Fibroblast of lung (primary cell): ENCODE measurements around the gene RNU6-9. TPM values are rescaled to one million over a fixed set of nuclear protein-coding genes. Genes with fewer than 3 reads are reported as not detected.
"Not testable (repeated sequence)": the region's sequence is repeated elsewhere in the genome, so short reads cannot be mapped to it uniquely, and the experiment has no call there.

ENCODE experiments used
- DNase-seq, 2 donors: peaks; one replicate each; pipeline versions ENCODE4 v3.0.0 to v3.0.0-alpha.2; 2010; ENCODE audit warnings: low read depth in 2 of 2
- H2AFZ ChIP-seq: 2 replicates; pipeline ENCODE4 v1.5.1; 2012; ENCODE audit warnings: low read length, control low read depth, inconsistent platforms
- H3K27ac ChIP-seq: 2 replicates; pipeline ENCODE4 v1.5.1; 2011; ENCODE audit warnings: low read length, control low read depth; ENCODE audit not compliant: insufficient read depth
- H3K27me3 ChIP-seq: 2 replicates; pipeline ENCODE4 v1.5.1; 2011; ENCODE audit warnings: mild to moderate bottlenecking, low read length; ENCODE audit not compliant: control insufficient read depth, insufficient read depth
- H3K36me3 ChIP-seq: 2 replicates; pipeline ENCODE4 v1.5.1; 2011; ENCODE audit warnings: low read length; ENCODE audit not compliant: control insufficient read depth, insufficient read depth
- H3K4me1 ChIP-seq: 2 replicates; pipeline ENCODE4 v1.5.1; 2011; ENCODE audit warnings: low read length; ENCODE audit not compliant: control insufficient read depth, insufficient read depth; ENCODE audit errors: extremely low read depth
- H3K4me2 ChIP-seq: 2 replicates; pipeline ENCODE4 v1.5.1; 2011; ENCODE audit warnings: low read length, control low read depth; ENCODE audit not compliant: insufficient read depth; ENCODE audit errors: extremely low read depth
- H3K4me3 ChIP-seq, 4 experiments: fragments of 200-600 bp in 1 of 4; sonication (generic) in 1 of 4; replicated peaks in 1 of 4; 2 replicates each; pipeline ENCODE4 v1.5.1; 2011 to 2016; ENCODE audit warnings: low read length in 4 of 4, low read depth in 3 of 4, mild to moderate bottlenecking in 3 of 4, control low read depth in 2 of 4, inconsistent platforms in 1 of 4, mixed read lengths in 1 of 4; ENCODE audit not compliant: insufficient read depth in 1 of 4; ENCODE audit errors: control extremely low read depth in 1 of 4
- H3K79me2 ChIP-seq: 2 replicates; pipeline ENCODE4 v1.5.1; 2012; ENCODE audit warnings: mild to moderate bottlenecking, low read length, inconsistent platforms; ENCODE audit not compliant: control insufficient read depth, insufficient read depth
- H3K9ac ChIP-seq: 2 replicates; pipeline ENCODE4 v1.5.1; 2011; ENCODE audit warnings: mild to moderate bottlenecking, low read length, control low read depth; ENCODE audit not compliant: insufficient read depth
- H3K9me3 ChIP-seq: 2 replicates; pipeline ENCODE4 v1.5.1; 2012; ENCODE audit warnings: low read depth, low read length; ENCODE audit not compliant: control insufficient read depth, insufficient read depth
- H4K20me1 ChIP-seq: 2 replicates; pipeline ENCODE4 v1.5.1; 2011; ENCODE audit warnings: low read length; ENCODE audit not compliant: control insufficient read depth, insufficient read depth; ENCODE audit errors: extremely low read depth
- EZH2 ChIP-seq: IDR thresholded peaks from 2 replicates; pipeline ENCODE4 v1.5.1; 2012; ENCODE audit warnings: low read length, control low read depth, mild to moderate bottlenecking; ENCODE audit errors: missing control alignments
- polyA plus RNA-seq, 2 donors: library from polyadenylated mRNA; depleted of rRNA in 1 of 2; stranded (reverse) in 1 of 2; unstranded in 1 of 2; fragments of >200 nt; gene quantifications; 2 replicates each; pipeline ENCODE4 v1.2.1, GENCODE V29; 2011 to 2012; ENCODE audit warnings: missing spikeins in 1 of 2
- total RNA-seq: library from RNA; depleted of rRNA; stranded (reverse); fragments of >200 nt; gene quantifications from 2 replicates; pipeline ENCODE4 v1.2.1, GENCODE V29; 2014
- TF ChIP-seq, protein P1 (sequence below), 2 donors: IDR thresholded peaks in 1 of 2; conservative IDR thresholded peaks in 1 of 2; 1 replicate in 1 of 2; 2 replicates in 1 of 2; pipeline ENCODE4 v1.5.1; 2011 to 2012; ENCODE audit warnings: low read length in 2 of 2, control low read depth in 1 of 2, inconsistent platforms in 1 of 2, low read depth in 1 of 2, mild to moderate bottlenecking in 1 of 2

RNU6-9 gene
- total and polyA plus RNA-seq, 2 donors (not counting 1 experiment from before 2014, with no cell fraction given): not detected

DNA sequence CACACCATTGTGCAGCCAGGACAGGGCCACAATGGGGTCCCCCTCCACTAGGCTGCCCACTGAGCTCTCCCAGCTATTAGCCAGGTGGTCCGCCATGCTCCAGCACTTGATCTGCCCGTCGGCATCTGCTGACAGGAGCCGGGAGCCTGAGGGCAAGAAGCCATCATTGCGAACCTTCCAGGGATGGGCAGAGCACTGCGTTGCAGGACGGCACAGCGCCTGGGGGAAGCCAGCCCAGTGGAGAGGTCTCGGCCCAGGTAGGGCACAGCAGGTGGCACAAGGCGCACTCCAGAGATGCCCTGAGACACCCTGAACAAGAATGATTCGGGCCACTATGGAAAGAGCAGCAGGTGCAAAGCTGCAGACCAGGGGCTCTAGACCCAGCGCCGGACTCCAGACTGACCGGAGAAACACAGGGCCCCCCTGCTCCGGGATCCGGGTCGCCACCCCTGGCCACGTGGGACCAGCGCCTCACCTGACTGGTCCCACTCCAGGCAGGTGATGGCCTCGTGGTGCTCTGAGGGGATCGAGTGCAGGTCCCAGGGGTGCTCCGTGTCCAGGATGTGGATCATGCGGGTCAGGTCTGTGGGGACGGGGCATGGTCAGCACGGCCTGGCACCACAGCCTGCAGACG is 3.5 kb upstream of the RNU6-9 start:
- no peak overlapping the region for H2AFZ ChIP-seq
- no peak overlapping the region for H3K4me2 ChIP-seq
- no peak for DNase-seq
- H3K4me3 ChIP-seq: no peak overlapping the region
- peaks cover 29% of the 10 kb centered on the region for H3K36me3 ChIP-seq
- H3K27ac ChIP-seq: no peak overlapping the region
- no peaks in the 10 kb centered on the region for H3K4me1 ChIP-seq
- H3K9me3 ChIP-seq: no peaks in the 10 kb centered on the region
- no peak for TF ChIP-seq EZH2
- TF ChIP-seq, protein P1, sequence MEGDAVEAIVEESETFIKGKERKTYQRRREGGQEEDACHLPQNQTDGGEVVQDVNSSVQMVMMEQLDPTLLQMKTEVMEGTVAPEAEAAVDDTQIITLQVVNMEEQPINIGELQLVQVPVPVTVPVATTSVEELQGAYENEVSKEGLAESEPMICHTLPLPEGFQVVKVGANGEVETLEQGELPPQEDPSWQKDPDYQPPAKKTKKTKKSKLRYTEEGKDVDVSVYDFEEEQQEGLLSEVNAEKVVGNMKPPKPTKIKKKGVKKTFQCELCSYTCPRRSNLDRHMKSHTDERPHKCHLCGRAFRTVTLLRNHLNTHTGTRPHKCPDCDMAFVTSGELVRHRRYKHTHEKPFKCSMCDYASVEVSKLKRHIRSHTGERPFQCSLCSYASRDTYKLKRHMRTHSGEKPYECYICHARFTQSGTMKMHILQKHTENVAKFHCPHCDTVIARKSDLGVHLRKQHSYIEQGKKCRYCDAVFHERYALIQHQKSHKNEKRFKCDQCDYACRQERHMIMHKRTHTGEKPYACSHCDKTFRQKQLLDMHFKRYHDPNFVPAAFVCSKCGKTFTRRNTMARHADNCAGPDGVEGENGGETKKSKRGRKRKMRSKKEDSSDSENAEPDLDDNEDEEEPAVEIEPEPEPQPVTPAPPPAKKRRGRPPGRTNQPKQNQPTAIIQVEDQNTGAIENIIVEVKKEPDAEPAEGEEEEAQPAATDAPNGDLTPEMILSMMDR (conservative IDR thresholded peaks at IDR 0.05 in 1 of 2, IDR thresholded peaks at IDR 0.05 in 1 of 2; ENCODE audit: low read depth in 1 of 2, low read length in 2 of 2): no peak
- no peak overlapping the region for H3K9ac ChIP-seq
- H4K20me1 ChIP-seq: no peaks in the 10 kb centered on the region
- H3K27me3 ChIP-seq: no peaks in the 10 kb centered on the region
- H3K79me2 ChIP-seq: peaks cover 14% of the 10 kb centered on the region

- peaks cover 14% of the 10 kb centered on the region for H3K79me2 ChIP-seq
- no peaks in the 10 kb centered on the region for H3K4me1 ChIP-seq
- no peaks in the 10 kb centered on the region for H3K27me3 ChIP-seq
- TF ChIP-seq EZH2: no peak
- TF ChIP-seq, protein P1 (conservative IDR thresholded peaks at IDR 0.05 in 1 of 2, IDR thresholded peaks at IDR 0.05 in 1 of 2; ENCODE audit: low read depth in 1 of 2, low read length in 2 of 2): no peak
- no peak overlapping the region for H3K4me2 ChIP-seq
- no peak for DNase-seq
- no peaks in the 10 kb centered on the region for H3K9me3 ChIP-seq
- H3K27ac ChIP-seq: no peak overlapping the region
- H3K9ac ChIP-seq: no peak overlapping the region
- H4K20me1 ChIP-seq: no peaks in the 10 kb centered on the region
- H2AFZ ChIP-seq: no peak overlapping the region
- H3K36me3 ChIP-seq: peaks cover 24% of the 10 kb centered on the region
- no peak overlapping the region for H3K4me3 ChIP-seq
Measured at GRCh38 chr19:890831-891230, 2.5 kb upstream of the RNU6-9 start.

DNA sequence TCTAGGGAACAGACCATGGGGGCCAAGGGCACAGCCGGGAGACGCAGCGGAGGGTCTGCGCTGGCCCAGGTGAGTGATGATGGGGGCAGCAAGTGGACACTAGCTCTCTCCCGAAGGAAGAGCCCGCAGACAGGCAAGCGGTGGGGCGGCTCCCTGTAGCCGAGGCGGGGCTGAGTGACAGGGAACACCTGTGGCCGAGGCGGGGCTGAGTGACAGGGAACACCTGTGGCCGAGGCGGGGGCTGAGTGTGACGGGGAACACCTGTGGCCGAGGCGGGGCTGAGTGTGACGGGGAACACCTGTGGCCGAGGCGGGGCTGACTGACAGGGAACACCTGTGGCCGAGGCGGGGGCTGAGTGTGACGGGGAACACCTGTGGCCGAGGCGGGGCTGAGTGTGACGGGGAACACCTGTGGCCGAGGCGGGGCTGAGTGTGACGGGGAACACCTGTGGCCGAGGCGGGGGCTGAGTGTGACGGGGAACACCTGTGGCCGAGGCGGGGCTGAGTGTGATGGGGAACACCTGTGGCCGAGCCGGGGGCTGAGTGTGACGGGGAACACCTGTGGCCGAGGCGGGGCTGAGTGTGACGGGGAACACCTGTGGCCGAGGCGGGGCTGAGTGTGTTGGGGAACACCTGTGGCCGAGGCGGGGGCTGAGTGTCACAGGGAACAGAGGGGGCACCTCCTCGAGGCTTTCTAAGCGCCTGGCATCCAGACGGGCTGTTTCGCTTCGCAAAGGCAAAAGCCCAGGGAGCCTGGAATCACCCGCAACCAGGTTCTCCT is 1.7 kb upstream of the RNU6-9 start:
- peak overlapping the region; percentile 53 for H3K9ac ChIP-seq
- not testable (repeated sequence) for DNase-seq

More for the DNA sequence above, 1.7 kb upstream of the RNU6-9 start:
- Histone ChIP-seq H3K79me2 (peaks cover 14% of the 10 kb centered on the region), H3K4me3 (peak overlapping the region; percentile 67 to 85 (median 78)), H3K4me2 (peak overlapping the region; percentile 59), H3K27ac (peak overlapping the region; percentile 44), H3K36me3 (peaks cover 17% of the 10 kb centered on the region)
- not testable (repeated sequence) for H2AFZ ChIP-seq, H4K20me1 ChIP-seq, H3K4me1 ChIP-seq, H3K27me3 ChIP-seq, H3K9me3 ChIP-seq
